DOHH2 (cell line): ENCODE data around the gene ALK.

Experiments
- CTCF ChIP-seq: fragments of 200-600 bp; sonication (generic); IDR thresholded peaks from one replicate; pipeline ENCODE4 v1.5.1; 2014; ENCODE audit warnings: antibody characterized with exemption, mild to moderate bottlenecking, low read depth, low read length; ENCODE audit not compliant: poor library complexity, severe bottlenecking
- EZH2phosphoT487 ChIP-seq: fragments of 200-600 bp; sonication (generic); IDR thresholded peaks from 2 replicates; pipeline ENCODE4 v1.6.1; 2017; ENCODE audit warnings: borderline replicate concordance, mild to moderate bottlenecking, antibody characterized with exemption, low read length, moderate library complexity, mixed read lengths

DNA sequence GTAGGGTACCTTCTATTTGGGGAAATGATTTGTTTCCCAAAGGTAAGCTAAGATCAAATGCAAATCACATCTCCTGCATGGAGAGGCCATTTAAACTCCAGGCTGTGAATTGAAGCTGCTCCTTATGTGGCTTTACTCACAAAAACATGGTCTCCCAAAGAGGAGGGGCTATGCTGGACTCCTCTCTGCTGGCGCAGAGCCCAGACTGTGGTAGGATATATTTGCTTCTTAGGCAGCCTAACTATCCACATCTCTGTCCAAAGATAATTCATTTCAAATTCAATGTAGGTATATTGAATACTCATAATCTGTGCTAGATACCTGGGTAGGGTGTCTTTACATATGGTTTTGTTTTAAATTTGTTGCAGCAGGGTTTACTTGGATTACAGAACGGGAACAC is 358.5 kb downstream of the ALK start:
- TF ChIP-seq EZH2phosphoT487 (no peak), CTCF (no peak)
